ENCODE measurements around the gene FBXO27. TPM values are rescaled to one million over a fixed set of nuclear protein-coding genes. Genes with fewer than 3 reads are reported as not detected.

Gene FBXO27
- total and polyA plus RNA-seq, 2 of the 13 experiments (the other 11 are each of a cell fraction or from before 2014, with no cell fraction given), result 0.15 to 2.8 TPM

- TF ChIP-seq ZNF75D (CRISPR knock-in tag; IDR thresholded peaks at IDR 0.05; ENCODE audit: borderline replicate concordance), result no peak
- no peak for TF ChIP-seq FOXP1 (IDR thresholded peaks at IDR 0.05)
- peak; percentile 14; the same call in 1 of the 2 replicates for TF ChIP-seq FOXP1 (CRISPR knock-in tag; IDR thresholded peaks at IDR 0.05)
Observed at GRCh38 chr19:39030854-39031367, 1.4 kb downstream of the FBXO27 start (continued).

GRCh38 chr19:39024875-39025641 lies 7.3 kb downstream of the FBXO27 start:
- intact Hi-C loops (cut with micrococcal nuclease; ENCODE audit: unreplicated experiment), result no loop called here
- no peak for TF ChIP-seq DRAP1 (CRISPR knock-in tag; IDR thresholded peaks at IDR 0.05)
- no peak for TF ChIP-seq PBX3 (CRISPR knock-in tag; IDR thresholded peaks at IDR 0.05; ENCODE audit: borderline replicate concordance)
- no peak for TF ChIP-seq TFDP2 (CRISPR knock-in tag; IDR thresholded peaks at IDR 0.05)
- TF ChIP-seq RCOR2 (CRISPR knock-in tag; IDR thresholded peaks at IDR 0.05), result no peak
- Histone ChIP-seq H3K36me3 (replicated peaks in 1 of 2; ENCODE audit: control insufficient read depth in 1 of 2, insufficient read depth in 2 of 2, low read length in 2 of 2) (no peaks in the 10 kb centered on the region), H2AFZ (ENCODE audit: low read length) (no peak overlapping the region), H3K9ac (ENCODE audit: insufficient read depth, low read depth, low read length) (no peak overlapping the region), H3K27ac (ENCODE audit: extremely low read length, insufficient read depth, low read length) (no peak overlapping the region), H3K4me3 (replicated peaks in 1 of 3; ENCODE audit: insufficient read depth in 1 of 3, low read depth in 2 of 3, low read length in 3 of 3) (no peak overlapping the region), H3K9me3 (ENCODE audit: low read length) (no peaks in the 10 kb centered on the region), H3K4me1 (ENCODE audit: insufficient read depth, low read length) (peaks cover 16% of the 10 kb centered on the region), H3K79me2 (ENCODE audit: insufficient read depth, low read length) (no peaks in the 10 kb centered on the region), H3K4me2 (ENCODE audit: low read depth, low read length) (no peak overlapping the region), H4K20me1 (ENCODE audit: insufficient read depth, low read length) (no peaks in the 10 kb centered on the region), H3K27me3 (ENCODE audit: control insufficient read depth in 1 of 2, insufficient read depth in 2 of 2, low read length in 2 of 2) (no peaks in the 10 kb centered on the region)
- FAIRE-seq, result no peak
- 88% methylated on average over 14 of the region's 14 CpGs for WGBS (ENCODE audit: low lambda C conversion rate)
- no TSS peak for BruUV-seq (replicated peaks)
- ChIA-PET CTCF (ENCODE audit: low intra/inter-chr PET ratio, low total read pairs) (no interaction called here), POLR2A (no interaction called here)
- ATAC-seq, result no peak
- DNase-seq (ENCODE audit: low spot score), result no peak
- in situ Hi-C loops (cut with HindIII; ENCODE audit: extremely low pct_ligation_motif_present, low pct_unique_long_range_greater_than_20kb), result no loop called here
